ENCODE results near the gene POLR2A. TPM values are rescaled to one million over a fixed set of nuclear protein-coding genes. Genes with fewer than 3 reads are reported as not detected.

Gene POLR2A
- total RNA-seq, 4 donors from 2014 or later: 41.0 to 55.3 (median 47.3) TPM

DNA sequence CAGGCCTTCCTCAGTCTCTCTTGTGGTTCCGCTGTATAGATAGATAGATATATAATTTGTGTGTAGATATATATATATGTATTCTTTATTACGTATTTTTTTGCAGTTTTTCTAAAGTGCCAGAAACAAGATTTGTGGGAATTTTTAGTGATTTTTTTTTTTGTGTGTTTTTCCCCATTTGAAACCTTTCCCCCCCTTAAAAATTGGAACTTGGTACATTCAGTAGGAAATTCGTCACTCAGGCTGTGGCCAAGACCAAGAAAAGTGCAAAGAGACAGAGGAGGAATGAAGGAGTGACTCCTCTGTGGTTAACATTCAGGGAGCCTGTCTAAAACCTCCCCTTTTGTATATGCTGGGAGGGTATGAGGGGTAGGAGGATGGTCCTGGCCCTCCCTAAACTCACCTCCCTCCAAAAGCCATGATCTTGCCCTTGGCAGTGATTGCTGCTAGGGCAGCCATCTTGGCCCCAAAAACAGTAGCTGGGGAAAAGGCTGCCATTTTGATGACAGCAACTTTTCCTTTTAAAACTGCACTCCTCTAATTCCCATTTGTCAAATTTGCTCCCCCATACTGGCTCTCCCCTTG lies 24.1 kb upstream of the POLR2A start:
- TF ChIP-seq, protein P1, sequence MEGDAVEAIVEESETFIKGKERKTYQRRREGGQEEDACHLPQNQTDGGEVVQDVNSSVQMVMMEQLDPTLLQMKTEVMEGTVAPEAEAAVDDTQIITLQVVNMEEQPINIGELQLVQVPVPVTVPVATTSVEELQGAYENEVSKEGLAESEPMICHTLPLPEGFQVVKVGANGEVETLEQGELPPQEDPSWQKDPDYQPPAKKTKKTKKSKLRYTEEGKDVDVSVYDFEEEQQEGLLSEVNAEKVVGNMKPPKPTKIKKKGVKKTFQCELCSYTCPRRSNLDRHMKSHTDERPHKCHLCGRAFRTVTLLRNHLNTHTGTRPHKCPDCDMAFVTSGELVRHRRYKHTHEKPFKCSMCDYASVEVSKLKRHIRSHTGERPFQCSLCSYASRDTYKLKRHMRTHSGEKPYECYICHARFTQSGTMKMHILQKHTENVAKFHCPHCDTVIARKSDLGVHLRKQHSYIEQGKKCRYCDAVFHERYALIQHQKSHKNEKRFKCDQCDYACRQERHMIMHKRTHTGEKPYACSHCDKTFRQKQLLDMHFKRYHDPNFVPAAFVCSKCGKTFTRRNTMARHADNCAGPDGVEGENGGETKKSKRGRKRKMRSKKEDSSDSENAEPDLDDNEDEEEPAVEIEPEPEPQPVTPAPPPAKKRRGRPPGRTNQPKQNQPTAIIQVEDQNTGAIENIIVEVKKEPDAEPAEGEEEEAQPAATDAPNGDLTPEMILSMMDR (IDR thresholded peaks at IDR 0.05): no peak
- TF ChIP-seq EP300 (IDR thresholded peaks at IDR 0.05): no peak
- Histone ChIP-seq H3K4me1 (peaks cover 0 to 25% (median 0%) of the 10 kb centered on the region in 3 donors), H3K4me3 (no peak overlapping the region), H3K36me3 (peaks cover 0 to 35% of the 10 kb centered on the region in 2 donors), H3K27me3 (no peaks in the 10 kb centered on the region), H3K27ac (no peak overlapping the region), H3K9me3 (no peaks in the 10 kb centered on the region)
- no peak for ATAC-seq
- WGBS, 2 donors (ENCODE audit: low coverage in 1 of 2): 74 to 75% methylated on average over 3 of the region's 3 CpGs

DNA sequence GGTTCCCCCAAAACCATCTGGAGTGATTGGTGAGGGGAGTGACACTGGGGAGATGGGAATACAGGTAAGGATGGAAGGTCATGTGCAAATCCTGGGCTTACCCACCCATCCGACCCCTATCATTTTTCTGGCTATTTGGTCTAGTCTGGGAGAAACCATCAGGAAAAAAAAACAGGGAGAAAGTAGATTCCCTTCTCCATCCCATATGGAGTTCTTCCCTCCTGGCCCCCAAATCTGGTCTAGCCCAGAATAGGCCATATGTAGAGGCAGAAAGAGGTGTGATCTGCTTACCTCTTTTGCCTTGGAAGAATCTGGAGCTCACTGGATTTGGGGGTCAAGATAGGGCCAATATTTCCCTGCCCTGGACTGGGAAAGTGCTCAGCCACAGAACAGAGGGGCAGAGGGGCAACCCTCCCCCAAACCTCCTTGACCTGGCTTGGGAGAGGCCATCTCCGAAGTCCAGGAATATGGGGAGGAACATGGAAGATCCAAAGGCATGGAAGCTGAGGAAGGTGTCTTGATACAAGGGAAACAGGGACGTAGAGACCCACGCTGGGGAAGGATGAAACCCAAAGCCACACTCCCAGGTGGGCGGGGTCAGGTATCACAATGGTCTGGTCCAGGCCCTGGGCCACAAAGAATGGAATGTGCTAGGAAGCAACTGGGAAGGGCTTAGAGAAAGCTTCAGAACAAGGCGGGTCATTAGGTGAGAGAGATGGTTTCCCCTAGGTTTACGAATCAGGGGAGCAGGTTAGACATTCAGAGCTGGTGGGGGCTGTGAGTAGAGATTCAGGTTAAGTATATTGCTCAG lies 23.1 kb upstream of the POLR2A start:
- H3K27ac ChIP-seq: peak overlapping the region in 2 of 4 donors; percentile 6 to 31
- TF ChIP-seq POLR2A (IDR thresholded peaks at IDR 0.05) (no peak), POLR2AphosphoS5 (IDR thresholded peaks at IDR 0.05) (no peak), EP300 (IDR thresholded peaks at IDR 0.05) (no peak)
- TF ChIP-seq, protein P1 (IDR thresholded peaks at IDR 0.05): no peak
- peaks cover 0 to 27% (median 4%) of the 10 kb centered on the region in 3 donors for H3K4me1 ChIP-seq
- ATAC-seq: no peak
- no peaks in the 10 kb centered on the region for H3K9me3 ChIP-seq
- H3K4me3 ChIP-seq: no peak overlapping the region
- H3K36me3 ChIP-seq: peaks cover 0 to 45% of the 10 kb centered on the region in 2 donors
- 99 to 100% methylated on average over 2 to 6 of the region's 7 CpGs for WGBS, 2 donors (ENCODE audit: low coverage in 1 of 2)
- no peaks in the 10 kb centered on the region for H3K27me3 ChIP-seq

DNA sequence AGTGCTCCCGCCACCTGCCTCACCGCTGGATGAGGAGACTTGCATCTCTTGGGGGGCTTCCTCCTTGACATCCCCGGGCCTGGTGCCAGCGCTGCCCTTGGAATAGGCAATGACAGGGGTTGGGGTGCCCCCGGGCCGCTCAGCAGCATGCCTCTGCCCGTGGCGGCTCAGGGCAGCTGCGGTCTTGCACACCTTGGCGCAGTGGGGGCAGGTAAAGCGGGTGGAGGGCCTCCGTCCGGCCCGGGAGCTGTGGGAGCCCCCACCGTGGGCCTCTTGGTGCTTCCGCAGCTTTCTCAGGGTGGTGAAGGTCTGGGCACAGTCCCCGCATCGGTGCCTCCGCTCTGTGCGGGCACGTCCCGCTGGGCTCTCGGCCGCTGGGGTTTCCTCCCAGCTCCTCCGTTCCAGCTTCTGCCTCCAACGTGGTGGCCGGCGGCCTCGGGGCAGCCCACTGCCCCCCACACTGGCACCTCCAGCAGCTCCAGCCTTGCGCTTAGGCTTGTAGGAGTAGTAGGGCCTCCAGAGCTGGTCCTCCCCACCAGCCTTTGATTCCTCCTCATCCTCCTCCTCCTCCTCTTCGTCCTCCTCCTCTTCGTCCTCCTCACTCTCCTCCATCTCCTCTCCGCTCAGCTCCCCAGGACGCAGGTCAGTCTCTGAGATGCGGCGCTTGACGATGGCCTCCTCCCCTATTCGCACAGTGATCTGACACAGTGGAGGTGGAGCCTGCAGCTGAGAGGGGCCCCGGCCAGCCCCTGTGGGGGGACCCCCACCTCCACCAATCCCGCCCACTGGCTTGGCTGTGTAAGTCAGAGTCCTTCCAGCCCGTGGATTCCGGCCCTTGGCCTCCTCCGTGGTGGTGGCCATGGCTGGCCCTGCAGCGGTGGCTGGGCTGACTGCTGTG lies 21.4 kb upstream of the POLR2A start:
- Histone ChIP-seq H3K27me3 (no peaks in the 10 kb centered on the region), H3K4me1 (peaks cover 2 to 30% (median 17%) of the 10 kb centered on the region in 3 donors), H3K27ac (peak overlapping the region in 1 of 4 donors; percentile 8), H3K4me3 (no peak overlapping the region), H3K9me3 (no peaks in the 10 kb centered on the region), H3K36me3 (peaks cover 0 to 55% of the 10 kb centered on the region in 2 donors)
- 80 to 90% methylated on average over 8 to 10 of the region's 44 CpGs for WGBS, 2 donors (ENCODE audit: low coverage in 1 of 2)
- no peak for ATAC-seq
- TF ChIP-seq POLR2A (IDR thresholded peaks at IDR 0.05) (no peak), EP300 (IDR thresholded peaks at IDR 0.05) (no peak), POLR2AphosphoS5 (IDR thresholded peaks at IDR 0.05) (no peak)
- TF ChIP-seq, protein P1 (IDR thresholded peaks at IDR 0.05): no peak

DNA sequence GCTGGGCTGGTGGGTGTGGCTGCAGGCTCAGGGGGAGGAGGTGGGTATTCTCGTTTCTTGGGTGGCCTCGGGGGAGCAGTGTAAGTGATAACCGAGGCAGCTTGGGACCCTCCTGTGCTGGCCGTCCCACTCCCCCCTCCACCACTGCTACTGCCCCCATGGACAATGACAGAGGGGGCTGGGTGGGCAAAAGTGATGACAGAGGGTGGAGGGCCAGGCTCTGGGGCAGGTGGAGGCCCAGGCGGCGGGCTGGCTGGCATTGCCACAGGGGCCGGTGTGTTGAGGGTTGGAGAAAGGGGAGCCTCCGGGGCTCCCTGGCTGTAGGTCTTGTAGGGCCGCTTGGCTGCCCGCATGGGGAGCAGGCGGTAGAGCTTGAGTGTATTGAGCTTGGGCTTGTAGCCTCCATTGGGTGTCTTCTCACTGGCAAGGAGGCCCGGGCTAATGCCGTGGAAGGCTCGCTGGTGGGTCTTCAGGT lies 20.8 kb upstream of the POLR2A start:
- TF ChIP-seq, protein P1 (IDR thresholded peaks at IDR 0.05): no peak
- no peak for TF ChIP-seq POLR2AphosphoS5 (IDR thresholded peaks at IDR 0.05)
- TF ChIP-seq POLR2A (IDR thresholded peaks at IDR 0.05): no peak
- no peak for TF ChIP-seq EP300 (IDR thresholded peaks at IDR 0.05)
- peak overlapping the region in 1 of 4 donors; percentile 8 for H3K27ac ChIP-seq
- peaks cover 2 to 37% (median 17%) of the 10 kb centered on the region in 3 donors for H3K4me1 ChIP-seq
- peaks cover 0 to 55% of the 10 kb centered on the region in 2 donors for H3K36me3 ChIP-seq
- no peak overlapping the region for H3K4me3 ChIP-seq
- no peaks in the 10 kb centered on the region for H3K9me3 ChIP-seq
- 80 to 95% methylated on average over 4 to 7 of the region's 14 CpGs for WGBS, 2 donors (ENCODE audit: low coverage in 1 of 2)
- no peak for ATAC-seq
- H3K27me3 ChIP-seq: no peaks in the 10 kb centered on the region

Data from gastroesophageal sphincter (tissue), 4 donors.